ENCODE measurements around the gene CMAS. TPM values are rescaled to one million over a fixed set of nuclear protein-coding genes. Genes with fewer than 3 reads are reported as not detected.
"Not testable (repeated sequence)": the region's sequence is repeated elsewhere in the genome, so short reads cannot be mapped to it uniquely, and the experiment has no call there.

Gene CMAS
- total and polyA plus RNA-seq, 12 donors, result 18.1 to 41.2 (median 35.1) TPM

DNA sequence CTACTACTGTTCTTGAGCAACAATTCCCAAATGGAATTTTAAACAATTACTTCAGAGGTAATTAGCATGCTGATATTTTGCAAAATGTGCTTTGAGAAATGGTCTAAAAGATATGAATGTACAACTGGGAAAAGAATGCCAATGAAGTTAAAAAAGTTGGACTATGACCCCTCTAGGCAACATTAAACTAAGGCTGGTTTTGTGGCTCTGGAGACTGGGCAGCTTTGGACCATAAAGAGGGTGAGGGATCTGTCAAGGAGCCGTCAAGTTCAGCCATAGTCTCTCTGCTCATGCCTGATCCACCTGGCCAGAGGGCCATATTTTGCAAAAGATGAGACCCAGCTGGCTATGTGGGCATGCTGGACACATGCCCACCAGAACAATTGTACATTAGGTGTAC, 38.8 kb downstream of the CMAS start:
- Histone ChIP-seq H3K36me3 (no peaks in the 10 kb centered on the region), H3K4me1 (no peaks in the 10 kb centered on the region), H3K27me3 (no peaks in the 10 kb centered on the region), H3K27ac (no peak overlapping the region), H3K9me3 (no peaks in the 10 kb centered on the region), H3K4me3 (no peak overlapping the region)
- WGBS, 2 donors, result 50 to 100% methylated on average over 1 of the region's 1 CpG
- DNase-seq, result no peak
- TF ChIP-seq, protein P1, sequence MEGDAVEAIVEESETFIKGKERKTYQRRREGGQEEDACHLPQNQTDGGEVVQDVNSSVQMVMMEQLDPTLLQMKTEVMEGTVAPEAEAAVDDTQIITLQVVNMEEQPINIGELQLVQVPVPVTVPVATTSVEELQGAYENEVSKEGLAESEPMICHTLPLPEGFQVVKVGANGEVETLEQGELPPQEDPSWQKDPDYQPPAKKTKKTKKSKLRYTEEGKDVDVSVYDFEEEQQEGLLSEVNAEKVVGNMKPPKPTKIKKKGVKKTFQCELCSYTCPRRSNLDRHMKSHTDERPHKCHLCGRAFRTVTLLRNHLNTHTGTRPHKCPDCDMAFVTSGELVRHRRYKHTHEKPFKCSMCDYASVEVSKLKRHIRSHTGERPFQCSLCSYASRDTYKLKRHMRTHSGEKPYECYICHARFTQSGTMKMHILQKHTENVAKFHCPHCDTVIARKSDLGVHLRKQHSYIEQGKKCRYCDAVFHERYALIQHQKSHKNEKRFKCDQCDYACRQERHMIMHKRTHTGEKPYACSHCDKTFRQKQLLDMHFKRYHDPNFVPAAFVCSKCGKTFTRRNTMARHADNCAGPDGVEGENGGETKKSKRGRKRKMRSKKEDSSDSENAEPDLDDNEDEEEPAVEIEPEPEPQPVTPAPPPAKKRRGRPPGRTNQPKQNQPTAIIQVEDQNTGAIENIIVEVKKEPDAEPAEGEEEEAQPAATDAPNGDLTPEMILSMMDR (IDR thresholded peaks at IDR 0.05), result no peak
- intact Hi-C loops (cut with DNase I), result loop anchor here in 9 of 10 donors (5.0 to 10.0 kb wide), 7 partner anchors 252 to 550 kb away; no protein-coding TSS in a partner anchor
- ATAC-seq, result no peak

DNA sequence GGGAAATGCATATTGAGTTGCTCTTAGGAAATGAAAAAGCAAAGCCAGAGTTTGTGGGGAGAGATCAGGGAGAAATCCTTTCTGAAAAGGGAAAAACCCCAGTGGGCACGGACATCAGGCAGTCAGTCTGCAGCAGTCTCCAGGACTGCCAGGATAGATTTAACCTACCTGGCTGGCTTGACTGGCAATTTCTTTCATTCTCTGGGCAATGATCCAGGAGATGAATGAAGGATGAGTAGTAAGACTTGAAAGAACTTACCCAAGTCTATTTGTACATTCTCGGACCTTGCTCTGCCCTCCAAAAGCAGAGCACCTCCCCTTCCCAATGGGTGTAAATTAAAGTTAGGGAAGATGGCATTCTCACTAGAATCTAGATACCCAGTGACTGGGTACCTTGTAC, 42.9 kb downstream of the CMAS start:
- intact Hi-C loops (cut with DNase I), result loop anchor here in 4 of 10 donors (5.0 to 10.0 kb wide), 4 partner anchors 353 to 546 kb away; no protein-coding TSS in a partner anchor
- H3K27ac ChIP-seq, result no peak overlapping the region
- ATAC-seq (no peak), DNase-seq (no peak)
- H3K4me3 ChIP-seq, result no peak overlapping the region
- no peaks in the 10 kb centered on the region for H3K4me1 ChIP-seq
- WGBS, 2 donors, result 91 to 99% methylated on average over 2 of the region's 2 CpGs
- no peaks in the 10 kb centered on the region for H3K27me3 ChIP-seq
- TF ChIP-seq, protein P1 (IDR thresholded peaks at IDR 0.05), result no peak
- H3K36me3 ChIP-seq, result no peaks in the 10 kb centered on the region
- H3K9me3 ChIP-seq, result no peaks in the 10 kb centered on the region

DNA sequence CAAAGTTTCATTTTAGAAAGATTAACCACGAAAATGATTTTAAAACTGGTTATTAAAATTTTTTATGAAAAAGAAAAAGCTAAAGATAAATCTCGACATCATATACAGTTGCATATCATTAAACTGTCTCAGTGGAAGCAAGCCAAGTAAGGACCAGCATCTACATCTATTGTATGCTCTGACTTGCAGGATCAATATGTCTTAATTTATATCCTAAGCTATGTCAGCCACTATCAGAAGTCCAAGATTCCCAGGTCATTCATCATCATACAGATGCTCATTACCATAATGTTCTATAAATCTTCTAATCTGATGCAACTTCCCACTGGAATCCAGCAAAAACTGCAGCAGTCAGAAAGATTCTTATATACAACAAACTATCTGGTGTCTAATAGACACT, 43.5 kb downstream of the CMAS start:
- Histone ChIP-seq H3K27me3 (no peaks in the 10 kb centered on the region), H3K27ac (no peak overlapping the region), H3K4me1 (no peaks in the 10 kb centered on the region), H3K36me3 (no peaks in the 10 kb centered on the region), H3K9me3 (no peaks in the 10 kb centered on the region), H3K4me3 (no peak overlapping the region)
- TF ChIP-seq, protein P1 (IDR thresholded peaks at IDR 0.05), result no peak
- ATAC-seq (no peak), DNase-seq (no peak)
- 80 to 94% methylated on average over 2 of the region's 2 CpGs for WGBS, 2 donors
- intact Hi-C loops (cut with DNase I), result loop anchor here in 4 of 10 donors (5.0 to 10.0 kb wide), 4 partner anchors 353 to 545 kb away; no protein-coding TSS in a partner anchor

DNA sequence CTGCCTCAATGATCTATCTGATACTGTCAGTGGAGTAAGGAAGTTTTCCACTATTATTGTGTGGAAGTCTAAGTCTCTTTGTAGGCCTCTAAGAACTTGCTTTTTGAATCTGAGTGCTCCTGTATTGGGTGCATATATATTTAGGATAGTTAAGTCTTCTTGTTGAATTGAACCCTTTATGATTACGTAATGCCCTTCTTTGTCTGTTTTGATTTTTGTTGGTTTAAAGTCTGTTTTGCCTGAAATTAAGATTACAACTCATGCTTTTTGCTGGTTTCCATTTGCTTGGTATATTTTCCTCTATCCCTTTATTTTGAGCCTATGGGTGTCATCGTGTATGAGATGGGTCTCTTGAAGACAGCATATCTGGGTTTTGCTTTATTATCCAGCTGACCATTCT, 53.0 kb downstream of the CMAS start:
- H3K4me1 ChIP-seq, H3K9me3 ChIP-seq, H3K27me3 ChIP-seq, DNase-seq, H3K36me3 ChIP-seq, ATAC-seq, H3K27ac ChIP-seq, H3K4me3 ChIP-seq: not testable (repeated sequence)
- intact Hi-C loops (cut with DNase I), result loop anchor here in 2 of 10 donors (5.0 to 10.0 kb wide), 2 partner anchors 236 to 238 kb away; partner anchors contain the start of gene ST8SIA1 (in 1 of the 2)
- WGBS, 2 donors, result 92 to 95% methylated on average over 2 of the region's 2 CpGs

Measured in heart right ventricle (tissue), 16 donors.